ENCODE results near the gene MPRIP. TPM values are rescaled to one million over a fixed set of nuclear protein-coding genes. Genes with fewer than 3 reads are reported as not detected.
A peak's percentile ranks its signal among the peaks of the same experiment; 100 is the strongest.

Gene MPRIP
- total RNA-seq, 2 donors from 2014 or later, result 147 to 269 TPM

- H3K9me3 ChIP-seq, result no peaks in the 10 kb centered on the region
- no peak for DNase-seq
- no peak for ATAC-seq
- TF ChIP-seq CTCF (IDR thresholded peaks at IDR 0.05) (no peak), POLR2A (IDR thresholded peaks at IDR 0.05) (no peak)
- intact Hi-C loops (cut with DNase I), result no loop called here
- no peaks in the 10 kb centered on the region for H3K27me3 ChIP-seq
- WGBS, 2 donors, result 71 to 86% methylated on average over 2 to 3 of the region's 3 CpGs
- H3K4me3 ChIP-seq, result no peak overlapping the region
- H3K27ac ChIP-seq, result peak overlapping the region in 2 of 4 donors; percentile 3 to 71
- H3K4me1 ChIP-seq, result peaks cover 39% of the 10 kb centered on the region
- H3K36me3 ChIP-seq (replicated peaks in 1 of 2; ENCODE audit: insufficient read depth in 1 of 2, low read depth in 2 of 2), result no peaks in the 10 kb centered on the region
Measured at GRCh38 chr17:17120701-17121100, 78.4 kb downstream of the MPRIP start.

GRCh38 chr17:17121162-17121561 lies 78.9 kb downstream of the MPRIP start:
- Histone ChIP-seq H3K9me3 (no peaks in the 10 kb centered on the region), H3K4me1 (peaks cover 39% of the 10 kb centered on the region), H3K27me3 (no peaks in the 10 kb centered on the region), H3K27ac (peak overlapping the region in 1 of 4 donors; percentile 71), H3K36me3 (replicated peaks in 1 of 2; ENCODE audit: insufficient read depth in 1 of 2, low read depth in 2 of 2) (no peaks in the 10 kb centered on the region), H3K4me3 (no peak overlapping the region)
- DNase-seq (no peak), ATAC-seq (no peak)
- TF ChIP-seq CTCF (IDR thresholded peaks at IDR 0.05), result no peak
- TF ChIP-seq POLR2A (IDR thresholded peaks at IDR 0.05), result no peak
- whole genome bisulfite sequencing, 2 donors, result 53 to 65% methylated on average over 3 to 8 of the region's 8 CpGs
- intact Hi-C loops (cut with DNase I), result no loop called here

- DNase-seq (no peak), ATAC-seq (no peak)
- Histone ChIP-seq H3K4me1 (peaks cover 33% of the 10 kb centered on the region), H3K9me3 (no peaks in the 10 kb centered on the region), H3K27me3 (no peaks in the 10 kb centered on the region), H3K27ac (no peak overlapping the region), H3K36me3 (replicated peaks in 1 of 2; ENCODE audit: insufficient read depth in 1 of 2, low read depth in 2 of 2) (no peaks in the 10 kb centered on the region), H3K4me3 (no peak overlapping the region)
- intact Hi-C loops (cut with DNase I), result no loop called here
- no peak for TF ChIP-seq CTCF (IDR thresholded peaks at IDR 0.05)
- TF ChIP-seq POLR2A (IDR thresholded peaks at IDR 0.05), result no peak
- WGBS, 2 donors, result 72 to 84% methylated on average over 10 of the region's 10 CpGs
Measured at GRCh38 chr17:17122781-17123483, 80.7 kb downstream of the MPRIP start.

GRCh38 chr17:17124341-17124740 lies 82.1 kb downstream of the MPRIP start:
- DNase-seq (no peak), ATAC-seq (no peak)
- TF ChIP-seq CTCF (IDR thresholded peaks at IDR 0.05) (no peak), POLR2A (IDR thresholded peaks at IDR 0.05) (no peak)
- intact Hi-C loops (cut with DNase I), result no loop called here
- 85 to 95% methylated on average over 2 to 3 of the region's 3 CpGs for WGBS, 2 donors
- Histone ChIP-seq H3K4me1 (peaks cover 19% of the 10 kb centered on the region), H3K9me3 (no peaks in the 10 kb centered on the region), H3K4me3 (no peak overlapping the region), H3K27me3 (no peaks in the 10 kb centered on the region), H3K36me3 (replicated peaks in 1 of 2; ENCODE audit: insufficient read depth in 1 of 2, low read depth in 2 of 2) (no peaks in the 10 kb centered on the region), H3K27ac (no peak overlapping the region)

Data from body of pancreas (tissue), 4 donors.